Hepatocyte (in vitro differentiated cells): ENCODE data around the gene MTPN.

Experiments
- EZH2 ChIP-seq: fragments of 200-600 bp; sonication (generic); IDR thresholded peaks from 2 replicates; pipeline ENCODE4 v1.6.1; 2016; ENCODE audit warnings: antibody characterized with exemption, mild to moderate bottlenecking, borderline replicate concordance
- EZH2phosphoT487 ChIP-seq: fragments of 200-600 bp; sonication (generic); IDR thresholded peaks from one replicate; pipeline ENCODE4 v1.6.1; 2018; ENCODE audit warnings: antibody characterized with exemption, mild to moderate bottlenecking, low read depth, moderate library complexity; ENCODE audit not compliant: unreplicated experiment, severe bottlenecking
- TF ChIP-seq, protein P1 (sequence below): fragments of 200-600 bp; sonication (generic); IDR thresholded peaks from 2 replicates; pipeline ENCODE4 v1.5.1; 2016; ENCODE audit warnings: antibody characterized with exemption, mild to moderate bottlenecking; ENCODE audit not compliant: poor library complexity

DNA sequence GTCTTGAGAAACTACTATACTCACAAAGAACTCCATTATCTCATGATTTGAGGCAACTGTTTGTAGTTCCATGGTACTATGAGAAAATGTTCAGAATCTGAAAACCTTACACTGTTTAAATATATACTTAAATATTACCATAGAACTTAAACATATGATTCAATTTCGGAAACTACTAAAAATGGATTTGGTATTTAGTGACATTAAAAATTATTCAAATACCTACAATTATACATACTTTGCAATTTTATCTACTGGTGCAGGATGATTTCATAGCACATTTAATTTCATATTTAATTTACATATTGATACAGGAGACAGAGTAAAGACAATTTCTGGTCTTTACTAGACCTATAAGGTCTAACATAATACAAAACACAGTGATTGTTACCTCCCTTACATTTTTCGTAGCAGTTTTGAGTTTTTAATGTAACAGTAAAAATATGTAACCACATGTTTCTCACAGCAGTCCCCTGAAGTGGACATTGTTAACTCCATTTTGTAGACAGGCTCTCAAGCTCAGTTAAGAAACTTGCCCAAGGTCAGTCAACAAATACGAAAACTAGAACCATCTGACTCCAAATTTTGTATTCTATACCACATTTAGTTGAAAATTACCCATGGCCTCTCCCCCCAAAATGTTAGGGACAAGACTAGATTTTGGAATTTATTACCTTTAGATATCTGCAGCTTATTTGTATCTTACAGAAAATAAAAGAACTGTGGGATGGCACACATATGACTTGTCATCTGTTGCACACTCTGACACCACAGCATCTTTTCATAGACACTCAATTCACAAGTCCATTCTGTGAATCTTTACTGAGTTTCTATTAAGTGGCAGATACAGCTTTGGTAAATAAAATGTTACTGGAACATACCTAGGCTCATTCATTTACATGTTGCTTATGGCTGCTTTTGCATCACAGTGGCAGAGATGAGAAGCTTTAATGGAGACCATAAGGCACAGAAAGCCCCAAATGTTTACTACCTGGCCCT lies 36.8 kb downstream of the MTPN start:
- TF ChIP-seq, protein P1, sequence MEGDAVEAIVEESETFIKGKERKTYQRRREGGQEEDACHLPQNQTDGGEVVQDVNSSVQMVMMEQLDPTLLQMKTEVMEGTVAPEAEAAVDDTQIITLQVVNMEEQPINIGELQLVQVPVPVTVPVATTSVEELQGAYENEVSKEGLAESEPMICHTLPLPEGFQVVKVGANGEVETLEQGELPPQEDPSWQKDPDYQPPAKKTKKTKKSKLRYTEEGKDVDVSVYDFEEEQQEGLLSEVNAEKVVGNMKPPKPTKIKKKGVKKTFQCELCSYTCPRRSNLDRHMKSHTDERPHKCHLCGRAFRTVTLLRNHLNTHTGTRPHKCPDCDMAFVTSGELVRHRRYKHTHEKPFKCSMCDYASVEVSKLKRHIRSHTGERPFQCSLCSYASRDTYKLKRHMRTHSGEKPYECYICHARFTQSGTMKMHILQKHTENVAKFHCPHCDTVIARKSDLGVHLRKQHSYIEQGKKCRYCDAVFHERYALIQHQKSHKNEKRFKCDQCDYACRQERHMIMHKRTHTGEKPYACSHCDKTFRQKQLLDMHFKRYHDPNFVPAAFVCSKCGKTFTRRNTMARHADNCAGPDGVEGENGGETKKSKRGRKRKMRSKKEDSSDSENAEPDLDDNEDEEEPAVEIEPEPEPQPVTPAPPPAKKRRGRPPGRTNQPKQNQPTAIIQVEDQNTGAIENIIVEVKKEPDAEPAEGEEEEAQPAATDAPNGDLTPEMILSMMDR: no peak
- TF ChIP-seq EZH2phosphoT487 (no peak), EZH2 (no peak)
